ENCODE results near the gene SSBP3. TPM values are rescaled to one million over a fixed set of nuclear protein-coding genes. Genes with fewer than 3 reads are reported as not detected.

SSBP3 gene
- polyA plus RNA-seq, 1 donor (not counting 4 experiments of a cell fraction or from before 2014, with no cell fraction given) = 16.9 TPM

DNA sequence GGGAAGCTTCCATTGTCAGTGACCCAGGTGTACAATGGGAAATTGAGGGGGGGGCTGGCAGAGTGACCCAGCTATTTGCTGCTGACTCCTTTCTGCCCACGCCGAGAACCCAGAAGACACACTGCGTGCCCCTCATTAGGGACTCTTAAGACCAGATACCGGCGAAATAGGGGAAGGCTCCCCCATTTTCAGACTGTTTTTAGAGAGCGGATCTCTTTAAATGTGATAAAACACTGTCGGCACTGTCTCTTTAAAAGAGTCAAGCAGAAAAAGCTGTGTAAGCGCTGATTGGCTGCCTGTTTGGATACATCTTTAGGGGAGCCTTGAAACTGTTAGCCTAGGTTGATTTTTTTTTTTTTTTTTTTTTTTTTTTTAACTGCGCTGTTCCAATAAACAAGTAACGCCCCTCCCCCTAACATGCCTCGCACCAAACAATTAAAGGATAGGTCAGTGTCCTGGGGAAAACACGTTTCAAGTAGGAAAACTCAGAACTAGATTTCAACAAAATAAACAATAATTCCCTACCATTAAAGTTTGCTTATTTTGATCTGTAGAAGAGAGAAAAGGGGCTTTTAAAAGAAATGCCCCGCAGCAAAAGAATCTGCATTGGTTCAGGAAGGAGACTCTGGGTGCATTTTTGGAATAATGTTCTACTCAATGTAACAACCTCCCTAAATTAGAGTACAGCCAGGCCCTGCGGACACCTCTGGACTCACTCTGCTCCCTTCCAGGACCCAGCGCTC is 1.4 kb upstream of the SSBP3 start:
- Histone ChIP-seq H3K9ac (ENCODE audit: control insufficient read depth, extremely low read depth, insufficient read depth, low read length) (peak overlapping the region; percentile 78), H3K36me3 (ENCODE audit: control insufficient read depth in 2 of 2, extremely low read depth in 1 of 2, insufficient read depth in 2 of 2, low read length in 2 of 2) (no peaks in the 10 kb centered on the region), H4K20me1 (ENCODE audit: control insufficient read depth, extremely low read depth, insufficient read depth, low read length) (no peaks in the 10 kb centered on the region), H3K4me3 (ENCODE audit: control insufficient read depth in 2 of 3, extremely low read depth in 1 of 3, insufficient read depth in 2 of 3, low read depth in 1 of 3, low read length in 3 of 3) (peak overlapping the region; percentile 65 to 86 (median 76)), H3K4me2 (ENCODE audit: control insufficient read depth, extremely low read depth, insufficient read depth, low read depth, low read length) (peak overlapping the region; percentile 97), H3K4me1 (ENCODE audit: control insufficient read depth, extremely low read depth, insufficient read depth, low read length) (peaks cover 40% of the 10 kb centered on the region), H3K27ac (ENCODE audit: control insufficient read depth, insufficient read depth, low read length) (peak overlapping the region; percentile 69), H3K9me3 (ENCODE audit: control insufficient read depth, low read depth, low read length) (no peaks in the 10 kb centered on the region), H3K27me3 (ENCODE audit: control insufficient read depth, extremely low read depth, insufficient read depth, low read length) (no peaks in the 10 kb centered on the region), H3K9me1 (ENCODE audit: control insufficient read depth, extremely low read depth, insufficient read depth, low read length) (no peaks in the 10 kb centered on the region), H2AFZ (ENCODE audit: control insufficient read depth, low read length) (peak overlapping the region; percentile 81), H3K79me2 (ENCODE audit: control insufficient read depth, insufficient read depth, low read length) (peaks cover 2% of the 10 kb centered on the region)
- TF ChIP-seq, protein P1, sequence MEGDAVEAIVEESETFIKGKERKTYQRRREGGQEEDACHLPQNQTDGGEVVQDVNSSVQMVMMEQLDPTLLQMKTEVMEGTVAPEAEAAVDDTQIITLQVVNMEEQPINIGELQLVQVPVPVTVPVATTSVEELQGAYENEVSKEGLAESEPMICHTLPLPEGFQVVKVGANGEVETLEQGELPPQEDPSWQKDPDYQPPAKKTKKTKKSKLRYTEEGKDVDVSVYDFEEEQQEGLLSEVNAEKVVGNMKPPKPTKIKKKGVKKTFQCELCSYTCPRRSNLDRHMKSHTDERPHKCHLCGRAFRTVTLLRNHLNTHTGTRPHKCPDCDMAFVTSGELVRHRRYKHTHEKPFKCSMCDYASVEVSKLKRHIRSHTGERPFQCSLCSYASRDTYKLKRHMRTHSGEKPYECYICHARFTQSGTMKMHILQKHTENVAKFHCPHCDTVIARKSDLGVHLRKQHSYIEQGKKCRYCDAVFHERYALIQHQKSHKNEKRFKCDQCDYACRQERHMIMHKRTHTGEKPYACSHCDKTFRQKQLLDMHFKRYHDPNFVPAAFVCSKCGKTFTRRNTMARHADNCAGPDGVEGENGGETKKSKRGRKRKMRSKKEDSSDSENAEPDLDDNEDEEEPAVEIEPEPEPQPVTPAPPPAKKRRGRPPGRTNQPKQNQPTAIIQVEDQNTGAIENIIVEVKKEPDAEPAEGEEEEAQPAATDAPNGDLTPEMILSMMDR (optimal IDR thresholded peaks at IDR 0.05 in 1 of 3, IDR thresholded peaks at IDR 0.05 in 1 of 3, conservative IDR thresholded peaks at IDR 0.05 in 1 of 3; ENCODE audit: extremely low read depth in 1 of 3, insufficient read depth in 2 of 3, low read length in 3 of 3) = no peak
- TF ChIP-seq EZH2 (IDR thresholded peaks at IDR 0.05; ENCODE audit: low read length) = no peak
- FAIRE-seq = peak; percentile 77
- dilution Hi-C loops (cut with MboI; ENCODE audit: extremely low pct_ligation_motif_present, low sequenced_read_pairs) = no loop called here
- peak; percentile 64 for DNase-seq (ENCODE audit: low read depth, low spot score)

DNA sequence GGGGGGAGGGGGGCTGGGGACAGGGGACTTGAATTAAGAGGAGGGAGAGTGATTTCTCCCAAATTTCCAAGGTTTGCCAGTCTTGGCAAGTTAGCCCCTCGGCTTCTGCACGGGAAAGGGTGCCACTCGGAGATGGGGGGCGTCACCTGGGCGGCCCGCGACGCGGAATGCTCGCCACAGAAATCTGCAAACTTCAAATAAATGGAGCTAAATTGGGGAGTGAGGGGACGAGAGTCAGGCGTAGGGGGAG is 885 bp upstream of the SSBP3 start:
- no peak for FAIRE-seq
- no peaks in the 10 kb centered on the region for H3K27me3 ChIP-seq (ENCODE audit: control insufficient read depth, extremely low read depth, insufficient read depth, low read length)
- dilution Hi-C loops (cut with MboI; ENCODE audit: extremely low pct_ligation_motif_present, low sequenced_read_pairs) = no loop called here
- peak overlapping the region; percentile 97 for H3K4me2 ChIP-seq (ENCODE audit: control insufficient read depth, extremely low read depth, insufficient read depth, low read depth, low read length)
- peaks cover 40% of the 10 kb centered on the region for H3K4me1 ChIP-seq (ENCODE audit: control insufficient read depth, extremely low read depth, insufficient read depth, low read length)
- no peaks in the 10 kb centered on the region for H3K9me3 ChIP-seq (ENCODE audit: control insufficient read depth, low read depth, low read length)
- no peaks in the 10 kb centered on the region for H4K20me1 ChIP-seq (ENCODE audit: control insufficient read depth, extremely low read depth, insufficient read depth, low read length)
- TF ChIP-seq EZH2 (IDR thresholded peaks at IDR 0.05; ENCODE audit: low read length) = no peak
- H3K9me1 ChIP-seq (ENCODE audit: control insufficient read depth, extremely low read depth, insufficient read depth, low read length) = no peaks in the 10 kb centered on the region
- peak overlapping the region; percentile 81 for H2AFZ ChIP-seq (ENCODE audit: control insufficient read depth, low read length)
- peaks cover 2% of the 10 kb centered on the region for H3K79me2 ChIP-seq (ENCODE audit: control insufficient read depth, insufficient read depth, low read length)
- peak overlapping the region; percentile 69 for H3K27ac ChIP-seq (ENCODE audit: control insufficient read depth, insufficient read depth, low read length)
- H3K4me3 ChIP-seq (ENCODE audit: control insufficient read depth in 2 of 3, extremely low read depth in 1 of 3, insufficient read depth in 2 of 3, low read depth in 1 of 3, low read length in 3 of 3) = peak overlapping the region; percentile 65 to 86 (median 76)
- DNase-seq (ENCODE audit: low read depth, low spot score) = no peak
- H3K9ac ChIP-seq (ENCODE audit: control insufficient read depth, extremely low read depth, insufficient read depth, low read length) = peak overlapping the region; percentile 78
- no peaks in the 10 kb centered on the region for H3K36me3 ChIP-seq (ENCODE audit: control insufficient read depth in 2 of 2, extremely low read depth in 1 of 2, insufficient read depth in 2 of 2, low read length in 2 of 2)

GRCh38 chr1:54405898-54406293 is 298 bp downstream of the SSBP3 start:
- dilution Hi-C loops (cut with MboI; ENCODE audit: extremely low pct_ligation_motif_present, low sequenced_read_pairs) = no loop called here
- FAIRE-seq = no peak
- Histone ChIP-seq H3K9ac (ENCODE audit: control insufficient read depth, extremely low read depth, insufficient read depth, low read length) (no peak overlapping the region), H3K36me3 (ENCODE audit: control insufficient read depth in 2 of 2, extremely low read depth in 1 of 2, insufficient read depth in 2 of 2, low read length in 2 of 2) (peaks cover 3 to 8% of the 10 kb centered on the region in 2 experiments), H3K27me3 (ENCODE audit: control insufficient read depth, extremely low read depth, insufficient read depth, low read length) (no peaks in the 10 kb centered on the region), H3K9me3 (ENCODE audit: control insufficient read depth, low read depth, low read length) (no peaks in the 10 kb centered on the region), H3K4me2 (ENCODE audit: control insufficient read depth, extremely low read depth, insufficient read depth, low read depth, low read length) (no peak overlapping the region), H3K4me3 (ENCODE audit: control insufficient read depth in 2 of 3, extremely low read depth in 1 of 3, insufficient read depth in 2 of 3, low read depth in 1 of 3, low read length in 3 of 3) (peak overlapping the region in 1 of 3 experiments; percentile 64), H3K9me1 (ENCODE audit: control insufficient read depth, extremely low read depth, insufficient read depth, low read length) (no peaks in the 10 kb centered on the region), H3K4me1 (ENCODE audit: control insufficient read depth, extremely low read depth, insufficient read depth, low read length) (peaks cover 40% of the 10 kb centered on the region), H3K27ac (ENCODE audit: control insufficient read depth, insufficient read depth, low read length) (no peak overlapping the region), H3K79me2 (ENCODE audit: control insufficient read depth, insufficient read depth, low read length) (peaks cover 2% of the 10 kb centered on the region), H2AFZ (ENCODE audit: control insufficient read depth, low read length) (no peak overlapping the region), H4K20me1 (ENCODE audit: control insufficient read depth, extremely low read depth, insufficient read depth, low read length) (no peaks in the 10 kb centered on the region)
- no peak for DNase-seq (ENCODE audit: low read depth, low spot score)
- TF ChIP-seq, protein P1 (optimal IDR thresholded peaks at IDR 0.05 in 1 of 3, IDR thresholded peaks at IDR 0.05 in 1 of 3, conservative IDR thresholded peaks at IDR 0.05 in 1 of 3; ENCODE audit: extremely low read depth in 1 of 3, insufficient read depth in 2 of 3, low read length in 3 of 3) = no peak
- no peak for TF ChIP-seq EZH2 (IDR thresholded peaks at IDR 0.05; ENCODE audit: low read length)
